Measurements from ENCODE around the gene TTC8. TPM values are rescaled to one million over a fixed set of nuclear protein-coding genes. Genes with fewer than 3 reads are reported as not detected.
A peak's percentile ranks its signal among the peaks of the same experiment; 100 is the strongest.

TTC8 gene
- total RNA-seq, 1 experiment from 2014 or later = 9.2 TPM

DNA sequence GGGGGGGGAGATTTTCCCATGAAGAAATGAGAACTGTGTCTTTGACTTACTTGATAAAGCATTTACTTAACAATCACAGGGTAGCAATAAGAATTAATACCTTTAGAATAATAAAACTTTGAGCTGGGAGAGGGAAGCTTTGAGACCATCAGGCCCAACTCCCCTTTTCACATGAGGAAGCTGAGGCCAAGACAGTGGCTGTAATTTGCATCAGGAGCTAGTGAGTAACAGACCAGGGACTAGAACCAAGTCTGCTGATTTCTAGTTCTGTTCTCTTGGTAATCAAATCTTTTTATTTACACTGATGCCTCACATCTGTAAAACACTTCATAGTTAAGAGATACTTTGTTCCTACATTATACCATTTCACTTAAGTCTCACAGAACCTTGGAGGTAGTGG is 28.7 kb downstream of the TTC8 start:
- Histone ChIP-seq H3K23ac (ENCODE audit: insufficient read length, low read depth, low read length) (no peak overlapping the region), H3K79me2 (ENCODE audit: insufficient read depth, low read length) (no peaks in the 10 kb centered on the region), H2BK12ac (ENCODE audit: insufficient read length, low read depth, low read length) (no peak overlapping the region), H3K27me3 (ENCODE audit: insufficient read depth, low read length) (no peaks in the 10 kb centered on the region), H3K23me2 (ENCODE audit: insufficient read length, low read depth, low read length, poor library complexity, severe bottlenecking) (no peaks in the 10 kb centered on the region), H4K8ac (replicated peaks; ENCODE audit: insufficient read length, low read depth, low read length) (no peak overlapping the region), H3K18ac (ENCODE audit: insufficient read length, low read depth, low read length) (no peak overlapping the region), H3K9ac (ENCODE audit: extremely low read depth, insufficient read length, low read length) (no peak overlapping the region), H2BK20ac (ENCODE audit: low read depth, low read length, poor library complexity, severe bottlenecking) (no peak overlapping the region), H3K9me3 (ENCODE audit: control insufficient read depth, low read depth, low read length) (no peaks in the 10 kb centered on the region), H3K4me2 (ENCODE audit: insufficient read depth, insufficient read length, low read length) (no peak overlapping the region), H4K5ac (ENCODE audit: insufficient read length, low read depth, low read length) (no peak overlapping the region), H2BK120ac (ENCODE audit: low read depth, low read length, poor library complexity, severe bottlenecking) (no peak overlapping the region), H2BK15ac (ENCODE audit: low read depth, low read length) (no peak overlapping the region), H3K79me1 (ENCODE audit: insufficient read depth, low read depth, low read length, poor library complexity, severe bottlenecking) (no peaks in the 10 kb centered on the region), H2BK5ac (ENCODE audit: insufficient read length, low read length) (no peak overlapping the region), H3K4me1 (ENCODE audit: insufficient read depth, low read length) (peaks cover 4% of the 10 kb centered on the region; the same call in 1 of the 2 replicates), H3K27ac (ENCODE audit: insufficient read length, low read depth, low read length) (no peak overlapping the region), H3K4ac (ENCODE audit: low read depth, low read length) (no peak overlapping the region), H2AFZ (ENCODE audit: low read length) (no peak overlapping the region), H4K20me1 (ENCODE audit: control insufficient read depth, insufficient read depth, insufficient read length) (no peaks in the 10 kb centered on the region), H3K56ac (ENCODE audit: insufficient read length, low read depth, low read length) (no peak overlapping the region), H3T11ph (ENCODE audit: low read length) (no peak overlapping the region), H4K91ac (ENCODE audit: insufficient read length, low read depth, low read length) (no peak overlapping the region), H3K14ac (ENCODE audit: insufficient read depth, low read length) (no peak overlapping the region), H2AK5ac (ENCODE audit: insufficient read length, low read length) (no peak overlapping the region)
- no peaks in the 10 kb centered on the region for H3K27me3 Mint-ChIP-seq (ENCODE audit: low read depth)
- no peak overlapping the region for H3K4me3 Mint-ChIP-seq
- H3K4me1 Mint-ChIP-seq = peaks cover 32 to 38% of the 10 kb centered on the region in 2 experiments
- H3K9me3 Mint-ChIP-seq = no peaks in the 10 kb centered on the region
- TF ChIP-seq, protein P1, sequence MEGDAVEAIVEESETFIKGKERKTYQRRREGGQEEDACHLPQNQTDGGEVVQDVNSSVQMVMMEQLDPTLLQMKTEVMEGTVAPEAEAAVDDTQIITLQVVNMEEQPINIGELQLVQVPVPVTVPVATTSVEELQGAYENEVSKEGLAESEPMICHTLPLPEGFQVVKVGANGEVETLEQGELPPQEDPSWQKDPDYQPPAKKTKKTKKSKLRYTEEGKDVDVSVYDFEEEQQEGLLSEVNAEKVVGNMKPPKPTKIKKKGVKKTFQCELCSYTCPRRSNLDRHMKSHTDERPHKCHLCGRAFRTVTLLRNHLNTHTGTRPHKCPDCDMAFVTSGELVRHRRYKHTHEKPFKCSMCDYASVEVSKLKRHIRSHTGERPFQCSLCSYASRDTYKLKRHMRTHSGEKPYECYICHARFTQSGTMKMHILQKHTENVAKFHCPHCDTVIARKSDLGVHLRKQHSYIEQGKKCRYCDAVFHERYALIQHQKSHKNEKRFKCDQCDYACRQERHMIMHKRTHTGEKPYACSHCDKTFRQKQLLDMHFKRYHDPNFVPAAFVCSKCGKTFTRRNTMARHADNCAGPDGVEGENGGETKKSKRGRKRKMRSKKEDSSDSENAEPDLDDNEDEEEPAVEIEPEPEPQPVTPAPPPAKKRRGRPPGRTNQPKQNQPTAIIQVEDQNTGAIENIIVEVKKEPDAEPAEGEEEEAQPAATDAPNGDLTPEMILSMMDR (conservative IDR thresholded peaks at IDR 0.05) = no peak
- peak overlapping the region in 1 of 3 experiments; percentile 65; a peak in 2 of 7 replicates for H3K27ac Mint-ChIP-seq
- H3K36me3 Mint-ChIP-seq (ENCODE audit: insufficient read depth in 1 of 3, low read depth in 3 of 3) = peaks cover 0 to 9% (median 3%) of the 10 kb centered on the region in 3 experiments; a peak in 5 of 7 replicates
- no peak for DNase-seq

Data from H9 (cell line).